SK-N-SH (cell line): Measurements from ENCODE around the gene RBM12. TPM values are rescaled to one million over a fixed set of nuclear protein-coding genes. Genes with fewer than 3 reads are reported as not detected.

Experiments used
- TEAD4 ChIP-seq: IDR thresholded peaks from 2 replicates; pipeline ENCODE4 v1.4.0; 2012; ENCODE audit warnings: mild to moderate bottlenecking, borderline replicate concordance; ENCODE audit not compliant: insufficient read depth
- polyA plus RNA-seq, 3 experiments: library from polyadenylated mRNA; depleted of rRNA; stranded (reverse); fragments of >200 nt; gene quantifications; 2 replicates each; pipeline ENCODE4 v1.2.3, GENCODE V29; 2012
- small RNA-seq, 7 experiments: library from RNA; depleted of rRNA; stranded (forward); fragments of <200 nt; gene quantifications; one replicate each; pipeline ENCODE3, GENCODE V24; 2012
- TF ChIP-seq, protein P1 (sequence below): IDR thresholded peaks from 2 replicates; pipeline ENCODE4 v1.4.0; 2012; ENCODE audit warnings: low read depth, borderline replicate concordance
- TF ChIP-seq, protein P2 (sequence below): IDR thresholded peaks from 2 replicates; pipeline ENCODE4 v1.4.0; 2012; ENCODE audit warnings: low read depth, borderline replicate concordance

RBM12 gene
- polyA plus RNA-seq, 1 of the 3 experiments (the other 2 are of a cell fraction): 41.9 TPM

DNA sequence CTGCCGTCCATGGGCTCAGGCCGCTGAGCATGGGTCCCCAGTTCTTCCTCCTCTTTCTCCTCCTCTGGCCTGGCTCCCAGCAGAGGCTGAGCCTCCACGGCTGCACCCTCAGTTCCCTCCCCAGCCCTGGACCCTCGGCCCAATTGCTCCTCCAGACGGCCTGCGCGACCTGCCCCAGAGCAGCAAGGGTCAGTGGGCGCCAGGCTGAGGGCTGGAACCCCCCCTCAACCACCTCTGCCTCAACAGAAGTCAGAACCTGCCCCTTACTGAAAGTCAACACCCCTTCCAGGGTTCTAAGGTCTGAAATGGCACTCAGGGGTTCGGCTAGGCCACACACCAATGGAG lies 65.0 kb downstream of the RBM12 start (continued):
- no peak for TF ChIP-seq TEAD4
- TF ChIP-seq, protein P1, sequence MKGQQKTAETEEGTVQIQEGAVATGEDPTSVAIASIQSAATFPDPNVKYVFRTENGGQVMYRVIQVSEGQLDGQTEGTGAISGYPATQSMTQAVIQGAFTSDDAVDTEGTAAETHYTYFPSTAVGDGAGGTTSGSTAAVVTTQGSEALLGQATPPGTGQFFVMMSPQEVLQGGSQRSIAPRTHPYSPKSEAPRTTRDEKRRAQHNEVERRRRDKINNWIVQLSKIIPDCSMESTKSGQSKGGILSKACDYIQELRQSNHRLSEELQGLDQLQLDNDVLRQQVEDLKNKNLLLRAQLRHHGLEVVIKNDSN: no peak
- TF ChIP-seq, protein P2, sequence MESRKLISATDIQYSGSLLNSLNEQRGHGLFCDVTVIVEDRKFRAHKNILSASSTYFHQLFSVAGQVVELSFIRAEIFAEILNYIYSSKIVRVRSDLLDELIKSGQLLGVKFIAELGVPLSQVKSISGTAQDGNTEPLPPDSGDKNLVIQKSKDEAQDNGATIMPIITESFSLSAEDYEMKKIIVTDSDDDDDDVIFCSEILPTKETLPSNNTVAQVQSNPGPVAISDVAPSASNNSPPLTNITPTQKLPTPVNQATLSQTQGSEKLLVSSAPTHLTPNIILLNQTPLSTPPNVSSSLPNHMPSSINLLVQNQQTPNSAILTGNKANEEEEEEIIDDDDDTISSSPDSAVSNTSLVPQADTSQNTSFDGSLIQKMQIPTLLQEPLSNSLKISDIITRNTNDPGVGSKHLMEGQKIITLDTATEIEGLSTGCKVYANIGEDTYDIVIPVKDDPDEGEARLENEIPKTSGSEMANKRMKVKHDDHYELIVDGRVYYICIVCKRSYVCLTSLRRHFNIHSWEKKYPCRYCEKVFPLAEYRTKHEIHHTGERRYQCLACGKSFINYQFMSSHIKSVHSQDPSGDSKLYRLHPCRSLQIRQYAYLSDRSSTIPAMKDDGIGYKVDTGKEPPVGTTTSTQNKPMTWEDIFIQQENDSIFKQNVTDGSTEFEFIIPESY: no peak

Small RNAs within 50 kb of the gene (small RNA-seq; reads per million reads assigned to genes)
- gene RNU6-759P: 0 reads per million in 7 experiments

Other genes with a start within 250 kb of the RBM12 start
- 1.2 and 1.3 TPM in 2 replicates for gene GDF5, start 226.7 kb downstream of the RBM12 start, polyA plus RNA-seq (2012; rRNA removed)
- gene CEP250, start 209.3 kb downstream of the RBM12 start, polyA plus RNA-seq (2012; rRNA removed): 13.3 and 14.6 TPM in 2 replicates
- gene C20orf173, start 135.2 kb downstream of the RBM12 start, polyA plus RNA-seq (2012; rRNA removed): not detected in 2 replicates
- 661 and 799 TPM in 2 replicates for gene ERGIC3, start 122.8 kb downstream of the RBM12 start, polyA plus RNA-seq (2012; rRNA removed)
- 5.9 and 6.9 TPM in 2 replicates for gene SPAG4, start 49.1 kb downstream of the RBM12 start, polyA plus RNA-seq (2012; rRNA removed)
- gene CPNE1, start within 50 bp of the RBM12 start, polyA plus RNA-seq (2012; rRNA removed): 217 and 279 TPM in 2 replicates
- gene NFS1, start 34.5 kb upstream of the RBM12 start, polyA plus RNA-seq (2012; rRNA removed): 75.6 and 89.7 TPM in 2 replicates
- gene ROMO1, start 34.5 kb upstream of the RBM12 start, polyA plus RNA-seq (2012; rRNA removed): 1,087 and 1,273 TPM in 2 replicates
- 68.4 and 98.4 TPM in 2 replicates for gene RBM39, start 77.4 kb upstream of the RBM12 start, polyA plus RNA-seq (2012; rRNA removed)
- 23.8 and 24.9 TPM in 2 replicates for gene PHF20, start 107.1 kb upstream of the RBM12 start, polyA plus RNA-seq (2012; rRNA removed)